OCI-LY1 (cell line): ENCODE data around the gene FYN.

Experiments used
- H2AFZ ChIP-seq: fragments of 200-600 bp; sonication (generic), shearing (Covaris generic); 2 replicates; pipeline ENCODE4 v1.6.0; 2014; ENCODE audit warnings: antibody characterized with exemption, mild to moderate bottlenecking, low read length
- H3F3A ChIP-seq: fragments of 200-600 bp; sonication (generic), shearing (Covaris generic); 2 replicates; pipeline ENCODE4 v1.6.0; 2014; ENCODE audit warnings: mild to moderate bottlenecking, antibody characterized with exemption, low read length, moderate library complexity; ENCODE audit not compliant: insufficient read depth
- H3K27ac ChIP-seq: fragments of 200-600 bp; sonication (generic); 2 replicates; pipeline ENCODE4 v1.5.1; 2014; ENCODE audit warnings: low read length, mixed run types, mild to moderate bottlenecking, low read depth; ENCODE audit not compliant: poor library complexity, severe bottlenecking
- H3K27me3 ChIP-seq: fragments of 200-600 bp; sonication (generic); 2 replicates; pipeline ENCODE4 v1.6.0; 2014; ENCODE audit warnings: antibody characterized with exemption, mild to moderate bottlenecking, low read length, moderate library complexity; ENCODE audit not compliant: insufficient read depth
- H3K36me3 ChIP-seq: fragments of 200-600 bp; sonication (generic); 2 replicates; pipeline ENCODE4 v1.6.1; 2014; ENCODE audit warnings: mild to moderate bottlenecking, antibody characterized with exemption, low read length, moderate library complexity, mixed read lengths; ENCODE audit not compliant: insufficient read depth
- H3K4me1 ChIP-seq: fragments of 200-600 bp; sonication (generic); 2 replicates; pipeline ENCODE4 v1.5.1; 2014; ENCODE audit warnings: mild to moderate bottlenecking, low read length, moderate library complexity; ENCODE audit not compliant: insufficient read depth, severe bottlenecking
- H3K4me2 ChIP-seq: fragments of 200-600 bp; sonication (generic), shearing (Covaris generic); 2 replicates; pipeline ENCODE4 v1.6.1; 2014; ENCODE audit warnings: low read length
- H3K4me3 ChIP-seq: fragments of 200-600 bp; sonication (generic); 2 replicates; pipeline ENCODE4 v1.5.1; 2014; ENCODE audit warnings: low read length, low read depth, mild to moderate bottlenecking, mixed read lengths; ENCODE audit not compliant: poor library complexity, severe bottlenecking
- H3K79me2 ChIP-seq: fragments of 200-600 bp; shearing (Covaris generic); 2 replicates; pipeline ENCODE4 v1.6.1; 2016; ENCODE audit warnings: mixed run types, low read length, mixed read lengths; ENCODE audit not compliant: insufficient read depth
- H3K9ac ChIP-seq: fragments of 200-600 bp; sonication (generic), shearing (Covaris generic); 2 replicates; pipeline ENCODE4 v1.6.1; 2014; ENCODE audit warnings: mild to moderate bottlenecking, low read length, mixed read lengths
- H3K9me2 ChIP-seq: fragments of 200-600 bp; sonication (generic), shearing (Covaris generic); 2 replicates; pipeline ENCODE4 v1.6.1; 2014; ENCODE audit warnings: low read depth, mild to moderate bottlenecking, low read length, mixed read lengths
- H3K9me3 ChIP-seq: fragments of 200-600 bp; shearing (Covaris generic); 2 replicates; pipeline ENCODE4 v1.6.1; 2014; ENCODE audit warnings: low read length, mixed read lengths
- H4K20me1 ChIP-seq: fragments of 200-600 bp; sonication (generic), shearing (Covaris generic); 2 replicates; pipeline ENCODE4 v1.6.0; 2016; ENCODE audit warnings: mild to moderate bottlenecking, low read length; ENCODE audit not compliant: insufficient read depth
- EZH2 ChIP-seq: fragments of 200-600 bp; sonication (generic), shearing (Covaris generic); IDR thresholded peaks from 2 replicates; pipeline ENCODE4 v1.8.0; 2017; ENCODE audit warnings: borderline replicate concordance, mixed run types, mild to moderate bottlenecking, antibody characterized with exemption, low read length, moderate library complexity, mixed read lengths
- TF ChIP-seq, protein P1 (sequence below): fragments of 200-600 bp; sonication (generic), shearing (Covaris generic); IDR thresholded peaks from 2 replicates; pipeline ENCODE4 v1.5.1; 2017; ENCODE audit warnings: mild to moderate bottlenecking, antibody characterized with exemption, low read length, moderate library complexity, mixed read lengths

FYN gene

DNA sequence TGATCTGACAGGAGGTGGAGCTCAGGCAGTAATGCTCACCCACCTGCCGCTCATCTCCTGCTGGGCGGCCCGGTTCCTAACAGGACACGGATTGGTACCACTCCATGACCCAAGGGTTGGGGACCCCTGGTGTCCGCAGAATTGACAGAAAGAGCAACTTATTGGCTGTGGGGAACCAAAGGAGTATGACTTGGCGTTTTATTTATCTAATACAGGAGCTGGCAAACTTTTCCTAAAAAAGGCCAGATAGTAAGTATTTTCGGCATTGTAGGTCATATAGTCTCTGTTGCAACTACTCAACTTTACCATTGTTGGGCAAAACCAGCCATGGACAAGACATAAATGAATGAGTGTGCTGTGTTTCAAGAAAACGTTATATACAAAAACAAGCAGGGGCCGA lies 223.2 kb downstream of the FYN start:
- Histone ChIP-seq H3K27ac (no peak overlapping the region), H3F3A (no peaks in the 10 kb centered on the region), H3K4me2 (no peak overlapping the region), H3K9me2 (no peaks in the 10 kb centered on the region), H3K9me3 (no peaks in the 10 kb centered on the region), H3K4me1 (no peaks in the 10 kb centered on the region), H2AFZ (no peak overlapping the region), H3K36me3 (no peaks in the 10 kb centered on the region), H3K79me2 (no peaks in the 10 kb centered on the region), H3K4me3 (no peak overlapping the region), H3K9ac (no peak overlapping the region), H4K20me1 (no peaks in the 10 kb centered on the region), H3K27me3 (peaks cover 4% of the 10 kb centered on the region; the same call in 1 of the 2 replicates)
- TF ChIP-seq, protein P1, sequence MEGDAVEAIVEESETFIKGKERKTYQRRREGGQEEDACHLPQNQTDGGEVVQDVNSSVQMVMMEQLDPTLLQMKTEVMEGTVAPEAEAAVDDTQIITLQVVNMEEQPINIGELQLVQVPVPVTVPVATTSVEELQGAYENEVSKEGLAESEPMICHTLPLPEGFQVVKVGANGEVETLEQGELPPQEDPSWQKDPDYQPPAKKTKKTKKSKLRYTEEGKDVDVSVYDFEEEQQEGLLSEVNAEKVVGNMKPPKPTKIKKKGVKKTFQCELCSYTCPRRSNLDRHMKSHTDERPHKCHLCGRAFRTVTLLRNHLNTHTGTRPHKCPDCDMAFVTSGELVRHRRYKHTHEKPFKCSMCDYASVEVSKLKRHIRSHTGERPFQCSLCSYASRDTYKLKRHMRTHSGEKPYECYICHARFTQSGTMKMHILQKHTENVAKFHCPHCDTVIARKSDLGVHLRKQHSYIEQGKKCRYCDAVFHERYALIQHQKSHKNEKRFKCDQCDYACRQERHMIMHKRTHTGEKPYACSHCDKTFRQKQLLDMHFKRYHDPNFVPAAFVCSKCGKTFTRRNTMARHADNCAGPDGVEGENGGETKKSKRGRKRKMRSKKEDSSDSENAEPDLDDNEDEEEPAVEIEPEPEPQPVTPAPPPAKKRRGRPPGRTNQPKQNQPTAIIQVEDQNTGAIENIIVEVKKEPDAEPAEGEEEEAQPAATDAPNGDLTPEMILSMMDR = no peak
- no peak for TF ChIP-seq EZH2

DNA sequence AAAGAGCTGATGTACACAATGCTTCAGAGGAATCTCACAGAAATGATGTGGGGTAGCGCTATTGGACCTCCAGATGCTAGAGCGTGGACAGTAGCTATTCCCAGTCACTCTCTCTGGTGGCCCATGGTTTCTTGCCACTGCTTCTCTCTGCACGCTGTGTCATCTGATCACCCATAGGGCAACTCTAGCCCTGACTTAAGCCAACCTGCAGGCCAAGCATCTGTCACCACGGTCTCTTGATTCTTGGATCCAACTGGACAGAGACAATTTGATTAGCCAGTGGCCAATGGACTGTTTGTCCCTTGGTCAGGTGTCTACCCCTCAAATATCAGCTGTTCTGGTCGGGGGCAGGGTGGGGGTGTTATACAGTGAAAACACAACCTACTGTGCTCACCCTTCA lies 225.2 kb downstream of the FYN start:
- Histone ChIP-seq H3K27me3 (peaks cover 4% of the 10 kb centered on the region; the same call in 1 of the 2 replicates), H3K9ac (no peak overlapping the region), H4K20me1 (no peaks in the 10 kb centered on the region), H3K27ac (no peak overlapping the region), H3K9me2 (no peaks in the 10 kb centered on the region), H3K4me2 (no peak overlapping the region), H3K4me3 (no peak overlapping the region), H3F3A (no peaks in the 10 kb centered on the region), H3K79me2 (no peaks in the 10 kb centered on the region), H3K9me3 (no peaks in the 10 kb centered on the region), H2AFZ (no peak overlapping the region), H3K4me1 (no peaks in the 10 kb centered on the region), H3K36me3 (no peaks in the 10 kb centered on the region)
- TF ChIP-seq EZH2 = no peak
- TF ChIP-seq, protein P1 = no peak

DNA sequence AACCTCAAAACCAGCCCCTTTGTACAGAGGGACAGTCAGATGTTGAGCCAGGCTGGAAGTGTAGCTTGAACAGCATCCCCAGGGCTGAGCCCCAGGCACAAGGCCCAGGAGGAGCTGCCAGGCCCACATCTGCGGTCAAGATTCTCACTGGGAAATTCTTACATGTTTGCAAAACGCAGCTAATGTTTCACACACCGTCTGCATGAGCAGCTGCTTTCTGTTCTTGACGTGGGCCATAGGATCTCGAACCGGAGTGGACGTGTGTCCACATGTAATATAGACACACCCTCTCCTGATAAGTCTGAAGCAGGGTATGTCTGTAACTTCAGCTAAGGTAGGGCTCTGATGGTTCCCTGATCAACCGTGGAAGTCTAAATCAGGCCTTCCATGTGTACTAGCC lies 226.3 kb downstream of the FYN start:
- no peaks in the 10 kb centered on the region for H3K9me2 ChIP-seq
- H3K27ac ChIP-seq = no peak overlapping the region
- H3F3A ChIP-seq = no peaks in the 10 kb centered on the region
- no peaks in the 10 kb centered on the region for H3K9me3 ChIP-seq
- TF ChIP-seq, protein P1 = no peak
- TF ChIP-seq EZH2 = no peak
- H4K20me1 ChIP-seq = no peaks in the 10 kb centered on the region
- H3K79me2 ChIP-seq = no peaks in the 10 kb centered on the region
- H3K4me3 ChIP-seq = no peak overlapping the region
- no peak overlapping the region for H3K4me2 ChIP-seq
- H3K36me3 ChIP-seq = no peaks in the 10 kb centered on the region
- H3K9ac ChIP-seq = no peak overlapping the region
- no peak overlapping the region for H2AFZ ChIP-seq
- peaks cover 6% of the 10 kb centered on the region for H3K4me1 ChIP-seq
- H3K27me3 ChIP-seq = peaks cover 4% of the 10 kb centered on the region; the same call in 1 of the 2 replicates
